NCI-H1092 (cell line): Measurements from ENCODE around the gene F8A3.
"Not testable (repeated sequence)": the region's sequence is repeated elsewhere in the genome, so short reads cannot be mapped to it uniquely, and the experiment has no call there.

Source experiments
- DNase-seq: peaks from one replicate; lab custom pipeline; 2025; lab: John Stamatoyannopoulos, UW

The F8A3 gene

DNA sequence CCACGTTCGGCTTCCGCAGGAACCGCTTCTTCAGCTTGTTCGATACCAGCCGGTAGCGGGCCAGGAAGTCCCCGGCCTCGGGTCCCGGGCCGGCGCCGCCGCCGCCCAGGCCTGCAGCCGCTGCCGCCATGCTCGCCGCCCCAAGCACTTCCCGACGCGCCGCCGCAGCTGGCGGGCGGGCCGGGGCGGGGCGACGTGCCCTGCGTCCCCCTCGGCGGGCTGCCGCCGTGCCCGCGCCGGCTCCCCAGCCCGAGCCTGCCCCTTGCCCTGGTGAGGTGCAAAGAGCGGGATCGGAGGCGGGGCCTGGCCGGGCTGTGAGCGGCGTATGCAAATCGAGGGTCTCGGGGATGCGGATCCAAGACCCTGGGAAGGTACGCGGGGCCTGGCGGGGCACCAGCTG is at the start of gene F8A3:
TSS of gene F8A3 (minus strand) at position 150 of the 400 bp plus-strand sequence. CDS start at position 130, 20 bp downstream.
- DNase-seq: not testable (repeated sequence)

DNA sequence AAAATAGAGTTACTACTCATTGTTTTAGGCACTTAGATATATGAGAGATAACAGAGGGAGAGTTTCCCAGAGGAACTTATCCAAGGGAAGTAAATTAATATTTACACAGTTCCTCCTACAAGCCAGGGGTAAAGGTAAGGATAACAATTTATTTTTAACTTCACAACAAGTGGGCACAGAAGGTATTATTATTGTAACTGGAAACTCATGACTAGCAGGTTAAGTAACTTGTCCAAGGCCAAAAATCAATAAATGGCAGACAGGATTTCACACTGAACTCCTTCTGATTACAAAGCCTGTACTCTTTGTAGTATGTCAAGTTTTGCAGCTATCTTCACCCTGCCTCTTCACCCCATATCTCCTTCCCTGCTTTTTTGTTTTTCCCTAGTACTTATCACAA is 46.9 kb upstream of the F8A3 start:
- no peak for DNase-seq

DNA sequence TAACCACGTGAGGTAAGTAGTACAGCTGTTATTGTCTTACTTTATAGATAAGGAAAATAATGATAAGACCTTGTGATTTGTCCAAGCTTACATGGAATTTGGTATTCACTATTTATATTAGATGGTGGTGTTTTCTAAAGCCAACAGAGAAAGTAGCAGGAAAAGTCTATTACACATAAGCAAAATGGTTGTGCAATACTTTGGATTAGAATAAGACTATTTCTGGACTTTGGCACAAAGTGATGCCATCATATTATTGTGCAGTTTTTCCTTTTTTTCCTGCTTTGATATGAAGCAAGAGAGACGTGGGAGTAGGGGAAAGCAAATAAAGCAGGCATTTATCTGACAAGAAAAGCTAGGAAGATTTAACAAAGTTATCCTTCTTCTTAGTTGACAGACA is 36.7 kb upstream of the F8A3 start:
- not testable (repeated sequence) for DNase-seq

DNA sequence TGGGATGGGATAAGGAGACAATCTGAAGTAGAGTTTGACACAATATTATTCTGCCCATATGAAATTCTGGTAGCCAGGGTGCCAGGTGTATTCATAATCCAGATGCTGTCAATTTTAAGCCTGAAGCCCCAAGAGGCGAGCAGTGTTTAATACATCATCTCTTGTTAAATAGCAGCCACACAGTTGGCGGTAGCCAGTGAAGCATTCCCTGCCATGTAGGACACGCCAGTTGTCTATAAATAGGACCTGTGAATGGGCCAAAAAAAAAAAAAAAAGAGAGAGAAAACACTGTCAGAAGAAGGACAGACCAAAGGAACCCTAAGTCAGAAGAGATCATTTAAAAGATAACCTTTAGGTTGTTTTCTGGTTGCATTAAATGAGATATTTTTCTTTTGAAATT is 33.0 kb upstream of the F8A3 start:
- DNase-seq: not testable (repeated sequence)

DNA sequence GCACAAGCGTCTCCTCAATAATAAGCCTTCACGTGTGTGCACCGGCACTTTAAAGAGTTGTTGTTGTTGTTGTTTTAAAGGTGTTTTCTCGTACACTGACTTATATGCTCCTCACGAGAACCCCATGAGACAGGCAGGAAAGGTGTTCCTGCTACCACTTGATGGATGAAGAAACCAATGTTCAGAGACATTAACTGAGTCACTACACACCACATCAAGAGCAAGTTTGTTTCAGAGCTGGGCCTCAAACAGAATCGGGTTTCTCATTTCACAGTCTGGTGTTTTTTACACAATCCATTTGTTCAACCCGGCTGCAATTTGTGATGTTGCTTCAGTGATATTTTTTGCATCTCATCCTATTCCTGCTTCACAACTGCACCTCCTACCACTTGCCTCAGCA is 18.7 kb upstream of the F8A3 start:
- DNase-seq: not testable (repeated sequence)

DNA sequence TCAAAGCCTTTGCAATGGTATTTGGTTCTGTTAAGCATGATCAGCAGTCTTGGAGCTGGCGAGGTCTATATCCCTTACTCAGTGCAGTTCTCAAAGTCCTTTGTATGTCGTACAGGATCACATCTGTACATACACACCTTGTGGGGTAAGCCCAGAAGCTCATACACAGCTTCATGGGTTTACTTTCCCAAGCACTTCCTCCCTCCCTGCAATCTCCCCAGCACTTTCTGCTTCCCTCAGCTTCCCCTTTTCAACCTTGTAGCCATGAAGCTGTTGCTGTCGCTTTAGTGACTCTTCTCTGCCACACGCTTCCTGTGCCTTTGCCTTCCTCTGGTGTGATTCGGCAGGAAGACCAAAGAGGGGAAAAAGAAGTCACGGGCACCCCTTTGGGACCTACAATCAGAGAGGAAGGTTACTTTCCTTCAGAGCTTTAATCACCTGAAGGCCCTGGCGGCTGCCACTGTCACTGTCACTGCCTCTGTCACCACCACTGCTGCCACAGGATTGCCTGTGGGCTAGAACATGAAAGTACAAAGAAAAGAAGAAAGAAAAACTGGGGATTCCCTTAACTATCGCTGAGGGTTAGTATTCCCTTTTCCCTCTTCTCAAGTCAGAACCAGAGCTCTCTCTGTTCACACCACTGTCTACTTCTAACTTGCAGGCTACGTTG is 8.0 kb upstream of the F8A3 start:
- DNase-seq: not testable (repeated sequence)

DNA sequence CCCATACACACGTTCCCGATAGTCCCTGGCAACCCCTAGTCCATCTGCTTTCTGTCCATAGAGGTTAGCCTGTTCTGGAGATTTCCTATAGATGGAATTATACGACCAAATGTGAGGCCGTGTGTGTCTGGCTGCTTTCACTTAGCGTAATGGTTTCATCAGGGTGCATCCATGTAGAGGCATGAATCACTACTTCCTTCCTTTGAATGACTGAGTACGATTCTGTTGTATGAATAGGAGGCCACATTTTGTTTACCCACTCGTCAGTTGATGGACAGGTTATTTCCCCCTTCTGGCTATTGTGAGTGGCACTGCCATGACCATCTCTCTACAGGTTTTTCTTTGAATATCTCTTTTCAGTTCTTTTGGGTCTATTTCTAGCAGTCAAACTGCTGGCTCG is 2.1 kb upstream of the F8A3 start:
- DNase-seq: not testable (repeated sequence)

DNA sequence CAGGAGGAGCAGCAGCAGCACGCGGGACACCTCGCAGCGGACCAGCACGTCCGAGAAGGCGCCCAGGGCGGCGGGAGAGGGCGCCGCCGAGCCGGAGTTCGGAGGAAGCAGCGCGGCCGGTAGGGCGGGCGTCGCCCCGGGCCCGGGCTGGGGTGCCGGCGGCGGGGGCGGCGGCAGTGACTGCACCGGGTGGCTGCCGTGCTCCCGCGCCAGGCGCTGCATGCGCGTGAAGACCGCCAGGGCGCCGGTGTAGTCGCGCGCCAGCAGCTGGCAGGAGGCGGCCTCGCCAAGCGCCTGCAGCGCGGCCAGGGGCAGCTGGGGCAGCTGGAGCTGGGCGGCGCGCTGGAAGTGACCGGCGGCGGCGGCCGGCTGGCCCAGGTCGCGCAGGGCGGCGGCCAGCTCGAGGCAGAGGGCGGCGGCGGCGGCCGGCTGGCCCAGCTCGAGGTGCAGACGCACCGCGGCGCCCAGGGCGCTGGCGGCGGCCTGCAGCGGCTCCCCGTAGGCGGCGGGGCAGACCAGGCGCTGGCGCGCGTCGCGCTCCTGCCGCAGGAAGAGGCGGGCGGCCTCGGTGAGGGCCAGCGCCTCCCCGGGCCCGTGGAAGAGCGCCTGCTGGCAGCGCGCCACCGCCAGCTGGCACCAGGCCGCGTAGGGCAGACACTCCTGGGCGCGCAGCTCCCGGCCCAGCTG is 516 bp downstream of the F8A3 start:
- DNase-seq: not testable (repeated sequence)

DNA sequence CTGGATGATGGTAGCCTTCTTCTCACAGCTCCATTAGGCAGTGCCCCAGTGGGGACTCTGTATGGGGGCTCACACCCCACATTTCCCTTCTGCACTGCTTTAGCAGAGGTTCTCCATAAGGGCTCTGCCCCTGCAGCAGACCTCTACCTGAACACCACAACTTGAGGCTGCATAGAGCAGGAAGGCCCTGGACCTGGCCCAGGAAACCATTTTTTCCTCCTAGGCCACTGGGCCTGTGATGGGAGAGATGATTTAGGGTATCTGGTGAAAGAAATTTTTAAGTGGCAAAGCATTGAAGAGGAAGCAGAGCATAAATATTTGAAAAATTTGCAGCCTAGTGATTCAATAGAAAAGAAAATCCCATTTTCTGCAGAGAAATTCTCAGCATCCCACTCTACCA is 17.3 kb downstream of the F8A3 start:
- no peak for DNase-seq

DNA sequence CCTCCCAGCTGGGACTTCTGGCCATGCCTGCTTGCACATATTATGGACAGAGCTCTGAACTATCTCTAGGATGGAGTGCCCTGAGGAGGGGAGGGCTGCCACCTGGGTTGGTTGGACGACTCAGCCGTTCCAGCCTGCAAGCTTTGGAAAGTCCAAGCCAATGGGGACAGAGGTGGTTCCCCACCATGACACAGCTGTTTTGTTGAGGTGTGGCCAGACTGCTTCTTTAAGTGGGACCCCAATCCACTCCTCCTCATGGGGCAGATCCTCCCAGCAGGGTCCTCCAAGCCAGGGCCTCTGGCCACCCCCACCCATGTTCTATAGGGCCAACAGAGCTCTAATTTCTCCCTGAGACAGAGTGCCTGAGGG is 22.7 kb downstream of the F8A3 start:
- DNase-seq: no peak

DNA sequence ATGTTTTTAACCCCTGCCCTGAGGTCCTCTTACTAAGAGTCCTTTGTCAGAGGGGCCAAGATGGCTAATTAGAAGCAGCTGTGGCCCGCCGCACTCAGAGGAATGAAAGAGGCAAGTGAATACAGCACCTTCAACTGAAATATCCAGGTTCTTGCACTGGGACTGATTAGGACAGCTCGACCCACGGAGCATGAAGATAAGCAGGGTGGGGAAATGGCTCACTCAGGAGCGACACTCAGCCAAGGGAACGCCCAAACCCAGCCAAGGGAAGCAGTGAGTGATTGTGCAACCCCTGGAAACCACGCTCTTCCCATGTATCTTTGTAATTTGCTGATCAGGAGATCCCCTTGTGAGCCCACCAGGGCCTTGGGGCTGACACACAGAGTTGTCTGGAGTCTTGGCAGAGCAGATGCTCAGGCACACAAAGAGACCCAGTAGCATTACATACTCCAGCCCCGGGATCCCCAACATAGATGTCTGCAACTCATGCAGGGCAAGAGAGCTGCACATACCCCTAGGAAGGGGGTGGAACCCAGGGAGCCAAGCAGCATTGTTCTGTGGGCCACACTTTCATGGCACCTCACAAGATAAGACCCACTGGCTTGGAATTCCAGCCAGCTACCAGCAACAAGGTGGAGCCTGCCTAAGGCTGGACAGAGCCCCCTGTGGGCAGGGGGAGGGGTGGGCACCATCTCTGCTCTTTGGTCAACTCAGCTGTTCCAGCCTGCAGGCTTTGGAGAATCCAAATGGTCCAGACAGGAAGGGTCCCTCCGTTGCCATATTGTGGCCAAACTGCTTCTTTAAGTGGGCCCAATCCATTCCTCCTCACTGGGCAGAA is 23.3 kb downstream of the F8A3 start:
- DNase-seq: no peak

DNA sequence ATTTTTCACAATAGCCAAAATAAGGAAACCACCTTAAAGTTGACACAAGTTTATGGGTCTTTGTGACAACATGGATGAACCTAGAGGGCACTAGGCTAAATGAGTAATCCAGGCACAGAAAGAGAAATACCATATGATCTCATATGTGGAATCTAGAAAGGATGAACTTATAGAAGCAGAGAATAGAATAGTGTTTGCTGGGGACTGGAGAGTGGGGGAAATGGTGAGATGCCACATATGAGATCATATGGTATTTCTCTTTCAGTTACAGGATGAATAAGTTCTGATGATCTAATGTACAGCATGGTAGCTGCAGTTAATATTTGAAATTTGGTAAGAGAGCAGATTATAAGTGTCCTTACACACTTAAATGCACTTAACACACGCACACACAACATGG is 40.7 kb downstream of the F8A3 start:
- DNase-seq: no peak
